Measurements from ENCODE around the gene CLNK. TPM values are rescaled to one million over a fixed set of nuclear protein-coding genes. Genes with fewer than 3 reads are reported as not detected.

Gene CLNK
- total RNA-seq, 1 experiment from 2014 or later, result not detected

DNA sequence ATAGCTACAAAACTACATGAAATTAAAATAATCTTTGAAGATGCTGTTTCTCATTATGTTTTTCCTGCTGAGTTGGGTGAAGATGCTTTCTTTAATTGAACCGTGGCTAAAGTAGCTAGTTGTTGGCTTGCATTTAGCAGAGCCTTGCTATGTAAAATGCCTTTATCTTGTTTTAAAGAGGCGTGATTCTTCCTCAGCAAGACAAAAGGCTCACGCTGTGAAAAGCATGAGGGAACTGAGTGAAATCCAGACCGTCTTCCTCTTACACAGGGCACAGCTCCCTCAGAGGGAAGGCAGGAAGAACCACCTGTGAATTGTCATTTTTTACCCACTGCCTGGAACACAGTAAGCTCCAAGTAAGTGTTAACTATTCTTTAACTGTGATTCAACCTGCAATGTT, 188.4 kb downstream of the CLNK start:
- ATAC-seq, result no peak
- ChIA-PET RAD21 (ENCODE audit: low non-redundant PET in 1 of 2, low total read pairs in 2 of 2, uncharacterized antibody in 2 of 2, unreplicated experiment in 2 of 2) (no interaction called here), POLR2A (no interaction called here), CTCF (no interaction called here)
- H2AFZ ChIP-seq (ENCODE audit: low read depth, low read length, poor library complexity, severe bottlenecking), result no peak overlapping the region
- no peak overlapping the region for H3K4me3 ChIP-seq (replicated peaks in 1 of 2; ENCODE audit: low read depth in 1 of 2, low read length in 2 of 2)
- H3K9me3 ChIP-seq (ENCODE audit: control insufficient read depth in 1 of 2, insufficient read depth in 1 of 2, low read depth in 1 of 2, low read length in 2 of 2), result no peaks in the 10 kb centered on the region
- H3K4me1 ChIP-seq (ENCODE audit: control insufficient read depth in 1 of 2, insufficient read depth in 2 of 2, low read length in 2 of 2), result no peaks in the 10 kb centered on the region
- no peaks in the 10 kb centered on the region for H3K9me2 ChIP-seq (ENCODE audit: insufficient read depth)
- no peaks in the 10 kb centered on the region for H3K27me3 ChIP-seq (ENCODE audit: insufficient read depth, low read length)
- H3K4me2 ChIP-seq (ENCODE audit: low read length), result no peak overlapping the region
- no peak for DNase-seq (ENCODE audit: low read depth, low spot score)
- no peaks in the 10 kb centered on the region for H3K79me2 ChIP-seq (ENCODE audit: insufficient read depth, low read length)
- no peak overlapping the region for H3K27ac ChIP-seq (ENCODE audit: low read depth, low read length)
- H3K36me3 ChIP-seq (ENCODE audit: control insufficient read depth in 1 of 2, insufficient read depth in 2 of 2, low read length in 2 of 2), result no peaks in the 10 kb centered on the region
- no TSS peak for BruUV-seq (replicated peaks)
- intact Hi-C loops (cut with micrococcal nuclease), result no loop called here
- TF ChIP-seq YY1 (IDR thresholded peaks at IDR 0.05; ENCODE audit: extremely low read depth, insufficient replicate concordance, low read depth, low read length) (no peak), POLR2AphosphoS5 (IDR thresholded peaks at IDR 0.05; ENCODE audit: low read depth, low read length) (no peak), FOSL1 (IDR thresholded peaks at IDR 0.05; ENCODE audit: low read depth) (no peak), TCF7L2 (IDR thresholded peaks at IDR 0.05; ENCODE audit: borderline replicate concordance, extremely low read depth, insufficient read depth, insufficient read length) (no peak), SP1 (IDR thresholded peaks at IDR 0.05; ENCODE audit: low read depth) (no peak), POLR2A (IDR thresholded peaks at IDR 0.05; ENCODE audit: borderline replicate concordance, extremely low read depth, insufficient read depth, insufficient read length) (no peak), RAD21 (IDR thresholded peaks at IDR 0.05; ENCODE audit: low read depth) (no peak), EZH2phosphoT487 (IDR thresholded peaks at IDR 0.05; ENCODE audit: borderline replicate concordance) (no peak), EZH2 (IDR thresholded peaks at IDR 0.05) (no peak), EGR1 (IDR thresholded peaks at IDR 0.05; ENCODE audit: low read depth) (no peak), CBX3 (IDR thresholded peaks at IDR 0.05; ENCODE audit: low read depth) (no peak), ZFX (IDR thresholded peaks at IDR 0.05) (no peak), SRF (IDR thresholded peaks at IDR 0.05; ENCODE audit: low read depth) (no peak)
- TF ChIP-seq, protein P1, sequence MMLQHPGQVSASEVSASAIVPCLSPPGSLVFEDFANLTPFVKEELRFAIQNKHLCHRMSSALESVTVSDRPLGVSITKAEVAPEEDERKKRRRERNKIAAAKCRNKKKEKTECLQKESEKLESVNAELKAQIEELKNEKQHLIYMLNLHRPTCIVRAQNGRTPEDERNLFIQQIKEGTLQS (IDR thresholded peaks at IDR 0.05), result no peak
- TF ChIP-seq, protein P2, sequence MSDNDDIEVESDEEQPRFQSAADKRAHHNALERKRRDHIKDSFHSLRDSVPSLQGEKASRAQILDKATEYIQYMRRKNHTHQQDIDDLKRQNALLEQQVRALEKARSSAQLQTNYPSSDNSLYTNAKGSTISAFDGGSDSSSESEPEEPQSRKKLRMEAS (IDR thresholded peaks at IDR 0.05), result no peak
- TF ChIP-seq, protein P3, sequence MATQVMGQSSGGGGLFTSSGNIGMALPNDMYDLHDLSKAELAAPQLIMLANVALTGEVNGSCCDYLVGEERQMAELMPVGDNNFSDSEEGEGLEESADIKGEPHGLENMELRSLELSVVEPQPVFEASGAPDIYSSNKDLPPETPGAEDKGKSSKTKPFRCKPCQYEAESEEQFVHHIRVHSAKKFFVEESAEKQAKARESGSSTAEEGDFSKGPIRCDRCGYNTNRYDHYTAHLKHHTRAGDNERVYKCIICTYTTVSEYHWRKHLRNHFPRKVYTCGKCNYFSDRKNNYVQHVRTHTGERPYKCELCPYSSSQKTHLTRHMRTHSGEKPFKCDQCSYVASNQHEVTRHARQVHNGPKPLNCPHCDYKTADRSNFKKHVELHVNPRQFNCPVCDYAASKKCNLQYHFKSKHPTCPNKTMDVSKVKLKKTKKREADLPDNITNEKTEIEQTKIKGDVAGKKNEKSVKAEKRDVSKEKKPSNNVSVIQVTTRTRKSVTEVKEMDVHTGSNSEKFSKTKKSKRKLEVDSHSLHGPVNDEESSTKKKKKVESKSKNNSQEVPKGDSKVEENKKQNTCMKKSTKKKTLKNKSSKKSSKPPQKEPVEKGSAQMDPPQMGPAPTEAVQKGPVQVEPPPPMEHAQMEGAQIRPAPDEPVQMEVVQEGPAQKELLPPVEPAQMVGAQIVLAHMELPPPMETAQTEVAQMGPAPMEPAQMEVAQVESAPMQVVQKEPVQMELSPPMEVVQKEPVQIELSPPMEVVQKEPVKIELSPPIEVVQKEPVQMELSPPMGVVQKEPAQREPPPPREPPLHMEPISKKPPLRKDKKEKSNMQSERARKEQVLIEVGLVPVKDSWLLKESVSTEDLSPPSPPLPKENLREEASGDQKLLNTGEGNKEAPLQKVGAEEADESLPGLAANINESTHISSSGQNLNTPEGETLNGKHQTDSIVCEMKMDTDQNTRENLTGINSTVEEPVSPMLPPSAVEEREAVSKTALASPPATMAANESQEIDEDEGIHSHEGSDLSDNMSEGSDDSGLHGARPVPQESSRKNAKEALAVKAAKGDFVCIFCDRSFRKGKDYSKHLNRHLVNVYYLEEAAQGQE (IDR thresholded peaks at IDR 0.05; ENCODE audit: low read depth), result no peak
- H4K20me1 ChIP-seq (ENCODE audit: insufficient read depth), result no peaks in the 10 kb centered on the region
- H3K9ac ChIP-seq (ENCODE audit: low read length), result no peak overlapping the region

Measured in HCT116 (cell line).